Ovary (tissue), 9 donors: ENCODE data around the gene GORASP1. TPM values are rescaled to one million over a fixed set of nuclear protein-coding genes. Genes with fewer than 3 reads are reported as not detected.

ENCODE experiments used
- DNase-seq, 5 donors: peaks; one replicate each; pipeline ENCODE4 v3.0.0-alpha.2; 2019 to 2020
- H3K27ac ChIP-seq, 2 donors: fragments of 200-600 bp; one replicate each; pipeline versions ENCODE4 v1.5.1 to v1.8.0; 2019 to 2022
- H3K27me3 ChIP-seq: fragments of 200-600 bp; one replicate; pipeline ENCODE4 v1.8.0; 2022
- H3K36me3 ChIP-seq: fragments of 200-600 bp; sonication (generic); one replicate; pipeline ENCODE4 v1.5.1; 2019
- H3K4me1 ChIP-seq: one replicate; pipeline ENCODE4 v1.8.1; 2013; ENCODE audit warnings: mild to moderate bottlenecking, moderate library complexity; ENCODE audit not compliant: insufficient read depth
- H3K4me3 ChIP-seq: fragments of 200-600 bp; sonication (generic); one replicate; pipeline ENCODE4 v1.5.1; 2017
- H3K9me3 ChIP-seq, 2 donors: fragments of 200-600 bp in 1 of 2; sonication (generic) in 1 of 2; one replicate each; pipeline versions ENCODE4 v1.5.1 to v1.8.1; 2013 to 2019; ENCODE audit warnings: mild to moderate bottlenecking in 1 of 2, moderate library complexity in 1 of 2
- CTCF ChIP-seq, 3 donors: fragments of 450-650 bp in 2 of 3; fragments of 200-600 bp in 1 of 3; IDR thresholded peaks; one replicate each; pipeline versions ENCODE4 v1.5.1 to v1.8.0; 2016 to 2022; ENCODE audit warnings: antibody characterized with exemption in 3 of 3, mild to moderate bottlenecking in 1 of 3
- EP300 ChIP-seq: sonication (generic); formaldehyde crosslinking; IDR thresholded peaks from one replicate; pipeline ENCODE4 v1.6.1; 2017; ENCODE audit warnings: antibody characterized with exemption
- POLR2A ChIP-seq: fragments of 450-650 bp; IDR thresholded peaks from one replicate; pipeline ENCODE4 v1.6.1; 2017; ENCODE audit warnings: antibody characterized with exemption, mild to moderate bottlenecking, moderate library complexity
- WGBS, 3 donors: extraction: QIAGEN DNeasy Blood & Tissue Kit in 1 of 3; methylation state at CpG; one replicate each; pipeline versions ENCODE4 v1.1.5 to v1.1.7; 2013 to 2017; 5-methylcytosine and 5-hydroxymethylcytosine counted together
- intact Hi-C, 4 donors: fragments of 100-400 bp; cut with DNase I; formaldehyde crosslinking; loops; one replicate each; pipeline versions ENCODE4 v1.11.0 to v1.15.1; 2022 to 2023
- polyA plus RNA-seq, 2 donors: library from polyadenylated mRNA; stranded (reverse); fragments of 200-250 nt in 1 of 2; fragments of 350-450 nt in 1 of 2; fragmentation: Illumina TruSeq in 1 of 2; extraction: RNeasy Lipid Tissue Mini Kit (QIAGEN cat#74804) in 1 of 2; gene quantifications; one replicate each; pipeline ENCODE4 v1.2.3, GENCODE V29; 2013 to 2014
- total RNA-seq, 7 donors: library from RNA; depleted of rRNA in 2 of 7; stranded (reverse); fragments of >200 nt in 2 of 7; fragmentation: NEBNext Ultra II Directional in 3 of 7; extraction: Animal tissue kit (Norgen Biotek cat#: 25700) in 3 of 7; gene quantifications; one replicate each; pipeline versions ENCODE4 v1.1.0 to v1.2.4, GENCODE V29; 2016 to 2023
- donor health status: DM: no; HTN: no; CAD: no; lungs with moderate emphysema.
- donor health status: DM: no; HTN: no; CAD: no.
- donor health status: Bipolar disorder and iron deficiency.
- donor health status: DM: yes; HTN: yes; CAD: no.
- donor health status: DM: no; HTN: no; CAD: no.
- donor health status: DM: yes; HTN: yes; CAD: no.

GORASP1 gene
- total and polyA plus RNA-seq, 9 donors = 31.4 to 54.5 (median 47.5) TPM

GRCh38 chr3:39127908-39128304 is 20.5 kb upstream of the GORASP1 start:
- Histone ChIP-seq H3K36me3 (no peaks in the 10 kb centered on the region), H3K27ac (no peak overlapping the region), H3K4me1 (no peaks in the 10 kb centered on the region), H3K27me3 (no peaks in the 10 kb centered on the region), H3K9me3 (no peaks in the 10 kb centered on the region), H3K4me3 (no peak overlapping the region)
- no peak for DNase-seq
- WGBS, 3 donors = 41 to 47% (median 43%) methylated on average over 1 of the region's 1 CpG
- intact Hi-C loops = loop anchor here (2.0 to 5.0 kb wide), 3 partner anchors 159 to 164 kb away; no protein-coding TSS in a partner anchor
- TF ChIP-seq EP300 (no peak), CTCF (IDR thresholded peaks at IDR 0.05) (no peak), POLR2A (no peak)

GRCh38 chr3:39127269-39127907 is 20.0 kb upstream of the GORASP1 start:
- WGBS, 3 donors = 87 to 92% (median 88%) methylated on average over 7 of the region's 7 CpGs
- H3K27me3 ChIP-seq = no peaks in the 10 kb centered on the region
- no peak overlapping the region for H3K27ac ChIP-seq
- DNase-seq = no peak
- no peaks in the 10 kb centered on the region for H3K9me3 ChIP-seq
- no peak overlapping the region for H3K4me3 ChIP-seq
- TF ChIP-seq POLR2A (no peak), EP300 (no peak), CTCF (IDR thresholded peaks at IDR 0.05) (no peak)
- H3K4me1 ChIP-seq = no peaks in the 10 kb centered on the region
- no peaks in the 10 kb centered on the region for H3K36me3 ChIP-seq
- intact Hi-C loops = loop anchor here (2.0 to 5.0 kb wide), 3 partner anchors 160 to 165 kb away; no protein-coding TSS in a partner anchor

- Histone ChIP-seq H3K36me3 (no peaks in the 10 kb centered on the region), H3K9me3 (no peaks in the 10 kb centered on the region), H3K27me3 (no peaks in the 10 kb centered on the region), H3K4me3 (no peak overlapping the region), H3K4me1 (no peaks in the 10 kb centered on the region), H3K27ac (no peak overlapping the region)
- TF ChIP-seq CTCF (IDR thresholded peaks at IDR 0.05) = peak; percentile 15 to 61 (median 52)
- no peak for TF ChIP-seq POLR2A
- intact Hi-C loops = loop anchor here (2.0 to 5.0 kb wide), 3 partner anchors 161 to 166 kb away; no protein-coding TSS in a partner anchor
- DNase-seq = peak in 2 of 5 donors; percentile 47 to 61
- WGBS, 3 donors = 54 to 62% (median 59%) methylated on average over 6 of the region's 6 CpGs
These were observed 19.2 kb upstream of the GORASP1 start for GRCh38 chr3:39126532-39127071.

GRCh38 chr3:39125841-39126500 is 18.5 kb upstream of the GORASP1 start:
- no peak for DNase-seq
- no peak overlapping the region for H3K4me3 ChIP-seq
- no peaks in the 10 kb centered on the region for H3K27me3 ChIP-seq
- intact Hi-C loops = loop anchor here (2.0 to 5.0 kb wide), 3 partner anchors 161 to 166 kb away; no protein-coding TSS in a partner anchor
- H3K27ac ChIP-seq = no peak overlapping the region
- no peaks in the 10 kb centered on the region for H3K4me1 ChIP-seq
- H3K36me3 ChIP-seq = no peaks in the 10 kb centered on the region
- TF ChIP-seq CTCF (IDR thresholded peaks at IDR 0.05) = no peak
- 63 to 65% (median 65%) methylated on average over 12 of the region's 12 CpGs for WGBS, 3 donors
- H3K9me3 ChIP-seq = no peaks in the 10 kb centered on the region
